Osteocyte (in vitro differentiated cells): Measurements from ENCODE around the gene SCAF4. TPM values are rescaled to one million over a fixed set of nuclear protein-coding genes. Genes with fewer than 3 reads are reported as not detected.

Experiments used
- DNase-seq: peaks from one replicate; pipeline ENCODE4 v3.0.0; 2021; ENCODE audit warnings: mixed read lengths; ENCODE audit not compliant: unreplicated experiment; ENCODE audit errors: extremely low spot score
- H3K27ac Mint-ChIP-seq: one replicate; pipeline ENCODE4 v1.8.0; 2021; ENCODE audit warnings: mild to moderate bottlenecking, mixed read lengths; ENCODE audit not compliant: unreplicated experiment
- H3K27me3 Mint-ChIP-seq: one replicate; pipeline ENCODE4 v1.8.0; 2021; ENCODE audit warnings: mixed read lengths; ENCODE audit not compliant: unreplicated experiment
- H3K36me3 Mint-ChIP-seq: one replicate; pipeline ENCODE4 v1.8.0; 2021; ENCODE audit warnings: mixed read lengths; ENCODE audit not compliant: unreplicated experiment
- H3K4me1 Mint-ChIP-seq: one replicate; pipeline ENCODE4 v1.8.0; 2021; ENCODE audit warnings: mixed read lengths; ENCODE audit not compliant: unreplicated experiment
- H3K4me3 Mint-ChIP-seq: one replicate; pipeline ENCODE4 v1.8.0; 2021; ENCODE audit warnings: mild to moderate bottlenecking, moderate library complexity, mixed read lengths; ENCODE audit not compliant: unreplicated experiment
- H3K9me3 Mint-ChIP-seq: one replicate; pipeline ENCODE4 v1.8.0; 2021; ENCODE audit warnings: mixed read lengths; ENCODE audit not compliant: unreplicated experiment
- total RNA-seq: library from RNA; stranded (reverse); gene quantifications from 2 replicates; pipeline ENCODE4 v1.2.1, GENCODE V29; 2021
- TF ChIP-seq, protein P1 (sequence below): fragments of 200-600 bp; sonication (generic); IDR thresholded peaks from 2 replicates; pipeline ENCODE4 v1.5.0; 2021; ENCODE audit warnings: antibody characterized with exemption, mild to moderate bottlenecking, moderate library complexity

SCAF4 gene
- total RNA-seq, 1 donor from 2014 or later, result 32.7 TPM

DNA sequence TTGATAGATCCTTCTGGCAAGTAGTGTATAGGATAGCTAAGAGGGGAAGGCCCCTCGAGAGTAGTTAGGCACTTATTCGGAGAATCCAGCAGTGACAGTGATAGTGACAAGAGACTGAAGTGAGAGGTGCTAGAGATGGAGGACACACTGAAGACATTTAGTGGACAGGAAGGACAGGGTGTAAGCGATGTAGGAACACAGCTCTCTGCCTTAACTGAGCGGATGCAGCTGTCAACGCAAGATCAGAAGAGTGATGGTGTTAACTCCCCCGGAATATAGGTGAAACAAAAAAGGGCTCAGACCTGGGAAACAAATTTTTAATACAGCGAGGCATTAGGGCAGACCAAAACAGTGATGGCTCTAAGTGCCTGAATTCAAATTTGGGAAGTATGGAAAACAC lies 56.6 kb downstream of the SCAF4 start:
- H3K27me3 Mint-ChIP-seq, result no peaks in the 10 kb centered on the region
- no peak overlapping the region for H3K27ac Mint-ChIP-seq
- no peaks in the 10 kb centered on the region for H3K4me1 Mint-ChIP-seq
- DNase-seq, result no peak
- no peaks in the 10 kb centered on the region for H3K9me3 Mint-ChIP-seq
- TF ChIP-seq, protein P1, sequence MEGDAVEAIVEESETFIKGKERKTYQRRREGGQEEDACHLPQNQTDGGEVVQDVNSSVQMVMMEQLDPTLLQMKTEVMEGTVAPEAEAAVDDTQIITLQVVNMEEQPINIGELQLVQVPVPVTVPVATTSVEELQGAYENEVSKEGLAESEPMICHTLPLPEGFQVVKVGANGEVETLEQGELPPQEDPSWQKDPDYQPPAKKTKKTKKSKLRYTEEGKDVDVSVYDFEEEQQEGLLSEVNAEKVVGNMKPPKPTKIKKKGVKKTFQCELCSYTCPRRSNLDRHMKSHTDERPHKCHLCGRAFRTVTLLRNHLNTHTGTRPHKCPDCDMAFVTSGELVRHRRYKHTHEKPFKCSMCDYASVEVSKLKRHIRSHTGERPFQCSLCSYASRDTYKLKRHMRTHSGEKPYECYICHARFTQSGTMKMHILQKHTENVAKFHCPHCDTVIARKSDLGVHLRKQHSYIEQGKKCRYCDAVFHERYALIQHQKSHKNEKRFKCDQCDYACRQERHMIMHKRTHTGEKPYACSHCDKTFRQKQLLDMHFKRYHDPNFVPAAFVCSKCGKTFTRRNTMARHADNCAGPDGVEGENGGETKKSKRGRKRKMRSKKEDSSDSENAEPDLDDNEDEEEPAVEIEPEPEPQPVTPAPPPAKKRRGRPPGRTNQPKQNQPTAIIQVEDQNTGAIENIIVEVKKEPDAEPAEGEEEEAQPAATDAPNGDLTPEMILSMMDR, result no peak
- no peak overlapping the region for H3K4me3 Mint-ChIP-seq
- peaks cover 11% of the 10 kb centered on the region for H3K36me3 Mint-ChIP-seq

GRCh38 chr21:31673321-31673912 lies 58.5 kb downstream of the SCAF4 start:
- Mint-ChIP-seq H3K4me1 (peaks cover under 1% of the 10 kb centered on the region), H3K4me3 (no peak overlapping the region), H3K27me3 (no peaks in the 10 kb centered on the region), H3K27ac (no peak overlapping the region), H3K36me3 (peaks cover 12% of the 10 kb centered on the region), H3K9me3 (no peaks in the 10 kb centered on the region)
- TF ChIP-seq, protein P1, result no peak
- no peak for DNase-seq

- no peak overlapping the region for H3K4me3 Mint-ChIP-seq
- TF ChIP-seq, protein P1, result no peak
- H3K27ac Mint-ChIP-seq, result no peak overlapping the region
- H3K36me3 Mint-ChIP-seq, result peaks cover 26% of the 10 kb centered on the region
- H3K27me3 Mint-ChIP-seq, result no peaks in the 10 kb centered on the region
- H3K4me1 Mint-ChIP-seq, result peaks cover 5% of the 10 kb centered on the region
- DNase-seq, result no peak
- H3K9me3 Mint-ChIP-seq, result no peaks in the 10 kb centered on the region
Measured at GRCh38 chr21:31671931-31672330, 60.0 kb downstream of the SCAF4 start.

DNA sequence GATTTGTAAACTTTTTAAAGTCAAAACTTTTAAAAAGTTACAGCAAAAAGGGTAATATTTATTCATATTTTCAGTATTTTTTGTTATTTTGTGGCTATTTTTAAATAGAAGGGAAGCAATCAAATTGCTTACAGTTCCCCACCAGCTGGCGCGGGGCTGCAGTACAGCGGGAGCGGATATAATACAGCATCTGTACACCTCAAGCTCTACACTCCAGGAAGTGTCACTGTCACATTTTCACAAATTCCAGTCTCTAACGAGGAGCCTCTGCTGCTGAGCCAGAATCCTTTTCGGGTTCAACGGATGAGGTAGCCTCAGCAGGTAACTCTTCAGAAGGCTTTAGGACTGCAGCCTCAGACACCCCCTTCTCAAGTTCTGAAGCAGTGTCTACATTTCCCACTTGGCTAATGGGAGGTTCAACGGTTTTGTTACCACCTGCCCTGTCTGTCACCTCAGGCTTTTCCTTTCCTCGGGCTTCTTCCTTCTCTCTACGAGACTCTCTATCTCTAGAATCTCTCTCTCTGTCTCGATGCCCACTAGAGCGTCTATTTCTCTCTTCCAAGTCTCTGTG lies 60.7 kb downstream of the SCAF4 start:
- Mint-ChIP-seq H3K36me3 (peaks cover 33% of the 10 kb centered on the region), H3K27ac (no peak overlapping the region), H3K4me3 (no peak overlapping the region), H3K9me3 (no peaks in the 10 kb centered on the region), H3K27me3 (no peaks in the 10 kb centered on the region), H3K4me1 (peaks cover 12% of the 10 kb centered on the region)
- DNase-seq, result no peak
- TF ChIP-seq, protein P1, result no peak

DNA sequence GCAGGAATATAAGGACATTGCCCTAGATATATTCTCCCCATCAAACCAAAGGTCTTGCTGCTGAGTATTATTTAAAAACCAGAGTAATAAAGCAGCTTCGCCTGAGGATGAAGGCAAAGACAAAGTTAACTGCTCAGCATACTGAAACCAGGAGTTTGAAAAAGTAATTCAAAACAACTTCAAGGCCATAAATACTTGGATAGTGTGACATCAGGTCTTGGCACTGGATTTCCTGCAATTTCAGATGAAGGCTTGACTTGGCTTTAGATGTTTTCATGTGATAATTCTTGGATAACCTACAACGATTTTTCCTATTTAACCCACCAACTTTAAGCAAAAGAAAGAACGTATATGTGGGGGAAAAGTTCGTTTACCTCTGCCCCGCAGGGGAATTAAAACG lies 61.8 kb downstream of the SCAF4 start:
- no peak overlapping the region for H3K27ac Mint-ChIP-seq
- no peak for DNase-seq
- H3K4me1 Mint-ChIP-seq, result peaks cover 21% of the 10 kb centered on the region
- TF ChIP-seq, protein P1, result no peak
- H3K27me3 Mint-ChIP-seq, result no peaks in the 10 kb centered on the region
- no peak overlapping the region for H3K4me3 Mint-ChIP-seq
- H3K36me3 Mint-ChIP-seq, result peaks cover 41% of the 10 kb centered on the region
- no peaks in the 10 kb centered on the region for H3K9me3 Mint-ChIP-seq
